ENCODE results near the gene SCN9A.

DNA sequence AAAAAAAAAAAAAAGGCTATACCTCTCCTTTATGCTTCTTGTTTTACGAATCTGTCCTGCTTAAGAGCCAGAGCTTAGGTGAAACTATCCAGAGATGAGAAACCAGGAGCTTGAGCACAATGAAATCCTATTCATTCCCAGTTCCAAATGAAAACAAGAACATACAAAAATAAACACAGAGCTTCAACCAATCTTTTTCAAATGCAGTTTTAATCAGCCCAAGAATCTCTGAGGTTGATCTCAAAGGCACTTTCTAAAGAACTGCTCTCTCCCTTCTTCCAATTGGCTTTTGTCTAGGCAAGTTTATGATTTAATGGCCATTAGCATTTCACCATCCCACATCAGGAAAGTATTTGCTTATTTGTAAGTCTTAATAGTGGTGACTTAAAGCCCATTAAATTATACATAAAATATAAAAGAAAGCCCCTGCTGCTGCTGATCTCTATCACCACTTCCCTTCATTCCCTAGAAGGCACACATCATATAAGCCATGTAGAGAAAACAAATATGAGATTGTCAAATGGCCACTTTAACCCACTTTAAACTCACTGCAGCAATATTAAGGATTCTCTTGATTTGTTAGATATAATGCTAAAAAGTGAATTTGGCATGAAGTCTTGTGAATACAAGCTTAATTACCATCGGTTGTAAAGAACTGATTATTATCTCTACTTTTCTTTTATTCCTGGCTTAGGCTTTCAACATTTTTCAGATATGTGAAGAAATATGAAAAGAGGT is 29.3 kb upstream of the SCN9A start:
- no peak for TF ChIP-seq CTCF (IDR thresholded peaks at IDR 0.05; ENCODE audit: low read length)
- no peak for TF ChIP-seq EZH2 (IDR thresholded peaks at IDR 0.05; ENCODE audit: borderline replicate concordance, low read length)
